HepG2 (cell line): ENCODE results near the gene CYP2W1. TPM values are rescaled to one million over a fixed set of nuclear protein-coding genes. Genes with fewer than 3 reads are reported as not detected.

ENCODE experiments used
- JUN ChIP-seq: sonication (generic); formaldehyde crosslinking; IDR thresholded peaks from 2 replicates; pipeline ENCODE4 v1.4.0; 2020; ENCODE audit warnings: mild to moderate bottlenecking, missing genetic modification reagents
- KAT7 ChIP-seq: IDR thresholded peaks from 2 replicates; pipeline ENCODE4 v1.6.1; 2018; ENCODE audit warnings: borderline replicate concordance, missing compliant biosample characterization
- PAWR ChIP-seq: sonication (generic); formaldehyde crosslinking; IDR thresholded peaks from 2 replicates; pipeline ENCODE4 v1.4.0; 2020; ENCODE audit warnings: missing genetic modification reagents, mild to moderate bottlenecking, borderline replicate concordance
- POLR2A ChIP-seq, 2 experiments: IDR thresholded peaks; 2 replicates each; pipeline ENCODE4 v1.6.1; 2011; ENCODE audit warnings: low read depth in 2 of 2, low read length in 2 of 2, mild to moderate bottlenecking in 1 of 2, moderate library complexity in 1 of 2; ENCODE audit not compliant: insufficient read depth in 1 of 2
- RBM22 ChIP-seq: fragments of 200-400 bp; formaldehyde crosslinking; optimal IDR thresholded peaks from 2 replicates; pipeline ENCODE3; 2017; ENCODE audit warnings: mild to moderate bottlenecking, low read length, moderate library complexity
- SNRNP70 ChIP-seq: fragments of 200-400 bp; formaldehyde crosslinking; IDR thresholded peaks from 2 replicates; pipeline ENCODE4 v1.6.1; 2017; ENCODE audit warnings: mild to moderate bottlenecking, low read depth, low read length, moderate library complexity
- ZBTB1 ChIP-seq: sonication (generic); formaldehyde crosslinking; IDR thresholded peaks from 2 replicates; pipeline ENCODE4 v1.4.0; 2020; ENCODE audit warnings: missing genetic modification reagents, borderline replicate concordance
- ZNF225 ChIP-seq: sonication (generic); formaldehyde crosslinking; IDR thresholded peaks from 2 replicates; pipeline ENCODE4 v1.4.0; 2020; ENCODE audit warnings: mild to moderate bottlenecking, missing genetic modification reagents
- ZNF264 ChIP-seq: sonication (generic); formaldehyde crosslinking; IDR thresholded peaks from 2 replicates; pipeline ENCODE4 v1.4.0; 2020; ENCODE audit warnings: missing genetic modification reagents
- ZNF563 ChIP-seq: sonication (generic); formaldehyde crosslinking; IDR thresholded peaks from 2 replicates; pipeline ENCODE4 v1.8.0; 2022; ENCODE audit warnings: mild to moderate bottlenecking, moderate library complexity, missing genetic modification reagents
- polyA plus RNA-seq, 8 experiments: library from polyadenylated mRNA; depleted of rRNA in 3 of 8; stranded (reverse) in 7 of 8; unstranded in 1 of 8; fragments of >200 nt; fragmentation: Illumina TruSeq in 4 of 8; extraction: Trizol in 4 of 8; gene quantifications; 2 replicates each; pipeline versions ENCODE4 v1.2.1 to v1.2.3, GENCODE V29; 2011 to 2016; ENCODE audit warnings: low read depth in 4 of 8, missing spikeins in 1 of 8, mixed read lengths in 1 of 8; ENCODE audit not compliant: insufficient read depth in 1 of 8
- total RNA-seq, 5 experiments: library from RNA; depleted of rRNA; stranded (reverse); fragments of >200 nt; fragmentation: Illumina TruSeq; extraction: Trizol; gene quantifications; 2 replicates each; pipeline ENCODE4 v1.2.3, GENCODE V29; 2016; ENCODE audit warnings: low read depth in 1 of 5
- TF ChIP-seq, protein P1 (sequence below): sonication (generic); IDR thresholded peaks from 2 replicates; pipeline ENCODE4 v1.6.1; 2016; ENCODE audit warnings: low read depth, borderline replicate concordance
- TF ChIP-seq, protein P2 (sequence below): sonication (generic); formaldehyde crosslinking; IDR thresholded peaks from 2 replicates; pipeline ENCODE4 v1.4.0; 2020; ENCODE audit warnings: missing genetic modification reagents
- TF ChIP-seq, protein P3 (sequence below): IDR thresholded peaks from 2 replicates; pipeline ENCODE4 v1.6.1; 2018; ENCODE audit warnings: missing genetic modification reagents
- TF ChIP-seq, protein P4 (sequence below): sonication (generic); formaldehyde crosslinking; IDR thresholded peaks from 2 replicates; pipeline ENCODE4 v1.8.0; 2022; ENCODE audit warnings: mild to moderate bottlenecking, missing genetic modification reagents, moderate library complexity
- TF ChIP-seq, protein P5 (sequence below): sonication (generic); formaldehyde crosslinking; IDR thresholded peaks from 2 replicates; pipeline ENCODE4 v1.8.0; 2022; ENCODE audit warnings: missing genetic modification reagents, low read depth, mild to moderate bottlenecking, borderline replicate concordance
- TF ChIP-seq, protein P6 (sequence below): sonication (generic); formaldehyde crosslinking; IDR thresholded peaks from 2 replicates; pipeline ENCODE4 v1.5.1; 2020; ENCODE audit warnings: missing genetic modification reagents, mild to moderate bottlenecking, borderline replicate concordance
- TF ChIP-seq, protein P7 (sequence below): IDR thresholded peaks from 2 replicates; pipeline ENCODE4 v1.6.1; 2016; ENCODE audit warnings: missing biosample characterization, missing genetic modification reagents, low read depth

The CYP2W1 gene
- total and polyA plus RNA-seq, 2 of the 13 experiments (the other 11 are each of a cell fraction or from before 2014, with no cell fraction given): 19.5 to 31.7 TPM

DNA sequence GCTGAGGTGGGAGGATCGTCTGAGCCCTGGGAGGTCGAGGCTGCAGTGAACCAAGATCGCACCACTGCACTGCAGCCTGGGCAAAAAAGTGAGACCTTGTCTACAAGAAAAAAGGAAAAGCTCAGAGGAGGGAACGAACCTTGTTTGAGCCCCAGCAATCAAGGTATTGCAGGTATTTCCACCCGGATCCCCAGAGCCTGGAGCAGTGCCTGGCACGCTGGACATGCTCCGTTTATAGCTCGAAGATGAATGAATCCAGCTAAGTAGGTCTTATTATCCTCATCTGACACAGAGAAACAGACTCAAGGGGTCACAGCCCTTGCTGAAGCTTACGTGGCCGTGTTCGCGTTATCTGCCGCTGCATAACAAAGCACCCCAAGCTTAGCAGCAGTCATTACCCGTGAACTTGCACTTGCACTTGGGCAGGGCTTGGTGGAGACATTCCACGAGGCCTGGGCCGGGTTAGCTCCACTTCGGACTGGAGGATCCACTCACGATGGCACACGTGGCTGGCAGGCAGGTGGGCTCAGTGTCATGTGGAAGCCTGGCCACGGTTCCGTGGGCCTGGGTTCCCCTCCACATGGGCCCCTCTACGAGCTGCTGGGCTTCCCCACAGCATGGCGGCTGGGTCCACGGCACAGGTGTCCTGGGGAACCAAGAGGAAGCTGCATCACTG is 4.4 kb upstream of the CYP2W1 start (continued):
- TF ChIP-seq, protein P1, sequence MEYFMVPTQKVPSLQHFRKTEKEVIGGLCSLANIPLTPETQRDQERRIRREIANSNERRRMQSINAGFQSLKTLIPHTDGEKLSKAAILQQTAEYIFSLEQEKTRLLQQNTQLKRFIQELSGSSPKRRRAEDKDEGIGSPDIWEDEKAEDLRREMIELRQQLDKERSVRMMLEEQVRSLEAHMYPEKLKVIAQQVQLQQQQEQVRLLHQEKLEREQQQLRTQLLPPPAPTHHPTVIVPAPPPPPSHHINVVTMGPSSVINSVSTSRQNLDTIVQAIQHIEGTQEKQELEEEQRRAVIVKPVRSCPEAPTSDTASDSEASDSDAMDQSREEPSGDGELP: no peak
- TF ChIP-seq, protein P2, sequence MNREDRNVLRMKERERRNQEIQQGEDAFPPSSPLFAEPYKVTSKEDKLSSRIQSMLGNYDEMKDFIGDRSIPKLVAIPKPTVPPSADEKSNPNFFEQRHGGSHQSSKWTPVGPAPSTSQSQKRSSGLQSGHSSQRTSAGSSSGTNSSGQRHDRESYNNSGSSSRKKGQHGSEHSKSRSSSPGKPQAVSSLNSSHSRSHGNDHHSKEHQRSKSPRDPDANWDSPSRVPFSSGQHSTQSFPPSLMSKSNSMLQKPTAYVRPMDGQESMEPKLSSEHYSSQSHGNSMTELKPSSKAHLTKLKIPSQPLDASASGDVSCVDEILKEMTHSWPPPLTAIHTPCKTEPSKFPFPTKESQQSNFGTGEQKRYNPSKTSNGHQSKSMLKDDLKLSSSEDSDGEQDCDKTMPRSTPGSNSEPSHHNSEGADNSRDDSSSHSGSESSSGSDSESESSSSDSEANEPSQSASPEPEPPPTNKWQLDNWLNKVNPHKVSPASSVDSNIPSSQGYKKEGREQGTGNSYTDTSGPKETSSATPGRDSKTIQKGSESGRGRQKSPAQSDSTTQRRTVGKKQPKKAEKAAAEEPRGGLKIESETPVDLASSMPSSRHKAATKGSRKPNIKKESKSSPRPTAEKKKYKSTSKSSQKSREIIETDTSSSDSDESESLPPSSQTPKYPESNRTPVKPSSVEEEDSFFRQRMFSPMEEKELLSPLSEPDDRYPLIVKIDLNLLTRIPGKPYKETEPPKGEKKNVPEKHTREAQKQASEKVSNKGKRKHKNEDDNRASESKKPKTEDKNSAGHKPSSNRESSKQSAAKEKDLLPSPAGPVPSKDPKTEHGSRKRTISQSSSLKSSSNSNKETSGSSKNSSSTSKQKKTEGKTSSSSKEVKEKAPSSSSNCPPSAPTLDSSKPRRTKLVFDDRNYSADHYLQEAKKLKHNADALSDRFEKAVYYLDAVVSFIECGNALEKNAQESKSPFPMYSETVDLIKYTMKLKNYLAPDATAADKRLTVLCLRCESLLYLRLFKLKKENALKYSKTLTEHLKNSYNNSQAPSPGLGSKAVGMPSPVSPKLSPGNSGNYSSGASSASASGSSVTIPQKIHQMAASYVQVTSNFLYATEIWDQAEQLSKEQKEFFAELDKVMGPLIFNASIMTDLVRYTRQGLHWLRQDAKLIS (CRISPR knock-in tag): no peak
- TF ChIP-seq KAT7: no peak
- TF ChIP-seq ZBTB1: no peak
- TF ChIP-seq ZNF563 (CRISPR knock-in tag): no peak
- TF ChIP-seq, protein P3, sequence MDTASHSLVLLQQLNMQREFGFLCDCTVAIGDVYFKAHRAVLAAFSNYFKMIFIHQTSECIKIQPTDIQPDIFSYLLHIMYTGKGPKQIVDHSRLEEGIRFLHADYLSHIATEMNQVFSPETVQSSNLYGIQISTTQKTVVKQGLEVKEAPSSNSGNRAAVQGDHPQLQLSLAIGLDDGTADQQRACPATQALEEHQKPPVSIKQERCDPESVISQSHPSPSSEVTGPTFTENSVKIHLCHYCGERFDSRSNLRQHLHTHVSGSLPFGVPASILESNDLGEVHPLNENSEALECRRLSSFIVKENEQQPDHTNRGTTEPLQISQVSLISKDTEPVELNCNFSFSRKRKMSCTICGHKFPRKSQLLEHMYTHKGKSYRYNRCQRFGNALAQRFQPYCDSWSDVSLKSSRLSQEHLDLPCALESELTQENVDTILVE: no peak
- no peak for TF ChIP-seq SNRNP70
- no peak for TF ChIP-seq ZNF225 (CRISPR knock-in tag)
- TF ChIP-seq, protein P4, sequence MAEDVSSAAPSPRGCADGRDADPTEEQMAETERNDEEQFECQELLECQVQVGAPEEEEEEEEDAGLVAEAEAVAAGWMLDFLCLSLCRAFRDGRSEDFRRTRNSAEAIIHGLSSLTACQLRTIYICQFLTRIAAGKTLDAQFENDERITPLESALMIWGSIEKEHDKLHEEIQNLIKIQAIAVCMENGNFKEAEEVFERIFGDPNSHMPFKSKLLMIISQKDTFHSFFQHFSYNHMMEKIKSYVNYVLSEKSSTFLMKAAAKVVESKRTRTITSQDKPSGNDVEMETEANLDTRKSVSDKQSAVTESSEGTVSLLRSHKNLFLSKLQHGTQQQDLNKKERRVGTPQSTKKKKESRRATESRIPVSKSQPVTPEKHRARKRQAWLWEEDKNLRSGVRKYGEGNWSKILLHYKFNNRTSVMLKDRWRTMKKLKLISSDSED (CRISPR knock-in tag): no peak
- TF ChIP-seq, protein P5, sequence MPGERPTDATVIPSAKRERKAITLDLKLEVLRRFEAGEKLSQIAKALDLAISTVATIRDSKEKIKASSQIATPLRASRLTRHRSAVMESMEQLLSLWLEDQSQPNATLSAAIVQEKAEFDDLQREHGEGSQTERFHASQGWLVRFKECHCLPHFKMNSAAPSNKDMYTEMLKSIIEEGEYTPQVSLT (CRISPR knock-in tag): no peak
- no peak for TF ChIP-seq ZNF264 (CRISPR knock-in tag)
- TF ChIP-seq RBM22: peak; percentile 93
- TF ChIP-seq, protein P6, sequence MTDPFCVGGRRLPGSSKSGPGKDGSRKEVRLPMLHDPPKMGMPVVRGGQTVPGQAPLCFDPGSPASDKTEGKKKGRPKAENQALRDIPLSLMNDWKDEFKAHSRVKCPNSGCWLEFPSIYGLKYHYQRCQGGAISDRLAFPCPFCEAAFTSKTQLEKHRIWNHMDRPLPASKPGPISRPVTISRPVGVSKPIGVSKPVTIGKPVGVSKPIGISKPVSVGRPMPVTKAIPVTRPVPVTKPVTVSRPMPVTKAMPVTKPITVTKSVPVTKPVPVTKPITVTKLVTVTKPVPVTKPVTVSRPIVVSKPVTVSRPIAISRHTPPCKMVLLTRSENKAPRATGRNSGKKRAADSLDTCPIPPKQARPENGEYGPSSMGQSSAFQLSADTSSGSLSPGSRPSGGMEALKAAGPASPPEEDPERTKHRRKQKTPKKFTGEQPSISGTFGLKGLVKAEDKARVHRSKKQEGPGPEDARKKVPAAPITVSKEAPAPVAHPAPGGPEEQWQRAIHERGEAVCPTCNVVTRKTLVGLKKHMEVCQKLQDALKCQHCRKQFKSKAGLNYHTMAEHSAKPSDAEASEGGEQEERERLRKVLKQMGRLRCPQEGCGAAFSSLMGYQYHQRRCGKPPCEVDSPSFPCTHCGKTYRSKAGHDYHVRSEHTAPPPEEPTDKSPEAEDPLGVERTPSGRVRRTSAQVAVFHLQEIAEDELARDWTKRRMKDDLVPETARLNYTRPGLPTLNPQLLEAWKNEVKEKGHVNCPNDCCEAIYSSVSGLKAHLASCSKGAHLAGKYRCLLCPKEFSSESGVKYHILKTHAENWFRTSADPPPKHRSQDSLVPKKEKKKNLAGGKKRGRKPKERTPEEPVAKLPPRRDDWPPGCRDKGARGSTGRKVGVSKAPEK (CRISPR knock-in tag): no peak
- TF ChIP-seq, protein P7, sequence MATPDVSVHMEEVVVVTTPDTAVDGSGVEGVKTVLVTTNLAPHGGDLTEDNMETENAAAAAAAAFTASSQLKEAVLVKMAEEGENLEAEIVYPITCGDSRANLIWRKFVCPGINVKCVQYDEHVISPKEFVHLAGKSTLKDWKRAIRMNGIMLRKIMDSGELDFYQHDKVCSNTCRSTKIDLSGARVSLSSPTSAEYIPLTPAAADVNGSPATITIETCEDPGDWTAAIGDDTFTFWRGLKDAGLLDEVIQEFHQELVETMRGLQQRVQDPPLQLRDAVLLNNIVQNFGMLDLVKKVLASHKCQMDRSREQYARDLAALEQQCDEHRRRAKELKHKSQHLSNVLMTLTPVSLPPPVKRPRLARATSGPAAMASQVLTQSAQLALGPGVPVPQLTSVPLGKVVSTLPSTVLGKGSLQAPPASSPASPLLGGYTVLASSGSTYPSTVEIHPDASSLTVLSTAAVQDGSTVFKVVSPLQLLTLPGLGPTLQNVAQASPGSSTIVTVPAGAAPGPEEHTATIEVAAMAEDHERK (CRISPR knock-in tag): no peak
- TF ChIP-seq POLR2A (IDR thresholded peaks at IDR 0.05; ENCODE audit: insufficient read depth in 1 of 2, low read depth in 2 of 2, low read length in 2 of 2): no peak
- TF ChIP-seq JUN (CRISPR knock-in tag): no peak
- TF ChIP-seq PAWR (CRISPR knock-in tag): no peak
